Left renal pelvis (tissue), 4 donors: Measurements from ENCODE around the gene ASIC2. TPM values are rescaled to one million over a fixed set of nuclear protein-coding genes. Genes with fewer than 3 reads are reported as not detected.

ENCODE experiments used
- DNase-seq, 4 donors: peaks; one replicate each; pipeline ENCODE4 v3.0.0-alpha.2; 2013; ENCODE audit warnings: low read depth in 4 of 4, low spot score in 3 of 4
- polyA plus RNA-seq, 4 donors: library from polyadenylated mRNA; unstranded; fragments of 120-200 nt; gene quantifications; one replicate each; pipeline ENCODE4 v1.2.1, GENCODE V29; 2013; ENCODE audit not compliant: insufficient read length in 4 of 4

ASIC2 gene
- polyA plus RNA-seq, 4 donors, result 1.3 to 3.5 (median 2.9) TPM

DNA sequence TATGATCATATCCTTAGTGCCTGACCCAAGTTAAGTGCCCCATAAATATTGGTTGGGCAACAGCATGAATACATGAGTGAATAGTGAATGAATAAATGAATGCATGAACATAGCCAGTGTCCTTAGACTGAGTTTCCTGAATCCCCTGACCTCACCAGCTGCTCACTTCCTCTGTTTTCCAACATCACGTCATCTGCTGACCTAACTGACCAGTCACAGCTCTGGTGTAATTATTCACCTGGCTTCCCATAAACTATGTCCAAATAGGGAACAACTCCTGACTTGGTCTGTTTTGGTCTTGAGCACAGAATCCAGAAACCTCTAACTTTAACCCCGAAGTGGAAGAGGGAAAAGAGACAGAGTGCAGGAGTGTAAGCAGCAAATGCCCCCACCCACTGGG, 83.4 kb downstream of the ASIC2 start:
- no peak for DNase-seq

DNA sequence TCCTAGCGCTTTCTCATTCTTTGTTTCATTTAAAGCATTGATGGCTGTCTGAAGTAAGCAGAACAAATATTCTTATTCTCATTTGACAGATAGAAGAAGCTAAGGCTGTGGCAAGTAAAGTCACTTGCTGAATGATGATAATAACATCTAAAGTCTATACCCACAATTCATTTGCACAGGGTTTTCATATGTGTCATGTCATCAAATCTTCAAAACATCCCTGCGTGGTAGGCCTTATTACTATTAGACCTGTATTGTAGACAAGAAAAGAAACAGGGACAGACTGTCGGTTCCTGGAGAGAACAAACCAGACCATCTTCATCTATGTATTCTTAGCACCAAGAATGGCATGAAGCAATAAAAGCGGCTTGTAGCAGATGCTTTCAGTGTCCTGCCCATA, 85.9 kb downstream of the ASIC2 start:
- DNase-seq, result no peak

DNA sequence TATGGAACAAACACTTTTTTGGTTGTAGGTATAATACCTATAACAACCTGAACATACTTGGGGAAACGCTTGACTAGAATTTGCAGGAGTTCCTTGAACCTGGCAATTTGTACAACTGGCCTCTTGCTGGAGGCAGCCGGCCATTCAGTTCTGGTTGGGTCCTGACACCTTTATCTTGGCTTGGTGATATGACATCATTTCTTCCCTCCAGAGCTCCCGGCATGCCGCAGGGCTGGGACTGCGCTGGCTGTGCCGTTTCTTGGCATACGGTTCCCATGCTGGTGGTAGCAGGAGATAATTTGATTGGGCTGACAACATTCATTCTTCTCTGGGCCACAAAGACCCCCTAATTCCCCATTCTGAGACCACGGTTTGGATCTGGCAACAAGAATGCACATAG, 87.5 kb downstream of the ASIC2 start:
- no peak for DNase-seq

DNA sequence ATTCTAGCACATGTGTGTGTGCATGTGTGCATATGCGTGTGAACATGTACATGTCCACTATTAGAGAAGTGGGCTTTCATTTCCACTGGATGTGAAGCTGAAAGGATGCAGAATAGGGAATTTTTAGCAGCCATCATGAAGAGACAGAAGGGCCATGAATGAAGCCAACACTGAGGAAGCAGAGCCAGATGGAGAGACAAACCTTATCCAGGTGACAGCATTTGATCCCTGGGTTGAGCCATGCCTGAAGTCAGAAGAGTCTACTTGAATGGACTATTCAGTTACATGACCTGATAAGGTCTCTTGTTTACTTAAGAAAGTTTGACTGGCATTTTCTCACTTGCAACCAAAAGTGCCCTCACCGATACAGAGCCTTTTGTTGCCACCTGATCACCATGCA, 88.4 kb downstream of the ASIC2 start:
- DNase-seq, result no peak

DNA sequence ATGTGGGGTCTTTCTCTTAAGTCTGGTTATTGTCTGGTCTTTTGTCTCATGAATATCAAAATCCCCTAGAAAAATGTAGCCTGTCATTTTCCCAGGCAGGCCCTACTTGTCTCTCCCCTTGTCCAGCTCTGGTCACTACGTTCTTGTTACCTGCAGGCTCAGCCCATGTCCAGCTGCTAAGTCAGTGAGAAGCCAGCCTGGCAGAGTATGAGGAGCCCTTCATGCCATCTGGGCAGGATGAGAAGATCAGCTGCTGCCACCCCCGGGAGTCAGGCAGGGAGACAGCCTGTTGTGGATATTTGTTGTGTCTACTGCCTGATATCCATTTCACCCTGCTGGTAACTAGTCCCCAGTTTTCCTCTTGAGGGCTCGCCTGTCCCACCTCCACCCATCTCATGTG, 88.9 kb downstream of the ASIC2 start:
- DNase-seq, result no peak

GRCh38 chr17:33202796-33203495, 90.1 kb downstream of the ASIC2 start:
- DNase-seq, result no peak

DNA sequence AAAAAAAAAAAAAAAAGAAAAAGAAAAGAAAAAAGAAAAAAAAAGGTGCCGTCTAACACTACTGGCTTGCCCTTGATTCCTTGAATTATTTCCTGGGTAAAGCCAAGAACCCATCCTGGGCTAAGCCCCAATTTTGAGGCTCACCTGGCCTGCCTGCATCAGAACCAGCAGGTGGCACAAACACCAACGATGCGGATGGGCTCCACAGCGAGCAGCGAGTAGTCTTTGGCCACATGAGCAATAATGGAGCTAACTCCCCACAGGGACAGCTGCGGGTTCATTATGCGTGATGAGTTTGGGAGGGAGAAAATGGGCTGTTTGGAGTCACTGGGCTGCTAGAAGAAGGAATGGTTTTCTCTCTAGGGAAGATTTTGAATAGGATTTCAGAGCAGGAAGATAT, 91.1 kb downstream of the ASIC2 start:
- DNase-seq, result no peak

DNA sequence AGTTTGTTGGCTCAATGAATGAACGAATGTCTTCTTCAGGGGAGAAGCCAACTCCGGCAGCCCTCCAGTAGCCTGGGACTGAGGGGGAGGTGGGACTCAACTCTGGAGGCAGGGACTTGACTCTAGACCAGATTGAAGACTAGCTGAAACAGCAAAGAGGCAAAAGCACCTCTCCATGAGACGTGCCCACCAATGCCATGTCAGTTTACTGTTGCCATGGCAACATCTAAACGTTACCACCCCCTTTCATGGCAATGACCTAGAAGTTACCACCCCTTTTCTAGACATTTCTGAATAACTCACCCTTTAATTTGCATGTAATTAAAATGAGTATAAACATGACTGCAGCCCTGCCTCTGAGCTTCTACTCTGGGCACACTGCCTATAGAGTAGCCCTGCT, 91.8 kb downstream of the ASIC2 start:
- no peak for DNase-seq

DNA sequence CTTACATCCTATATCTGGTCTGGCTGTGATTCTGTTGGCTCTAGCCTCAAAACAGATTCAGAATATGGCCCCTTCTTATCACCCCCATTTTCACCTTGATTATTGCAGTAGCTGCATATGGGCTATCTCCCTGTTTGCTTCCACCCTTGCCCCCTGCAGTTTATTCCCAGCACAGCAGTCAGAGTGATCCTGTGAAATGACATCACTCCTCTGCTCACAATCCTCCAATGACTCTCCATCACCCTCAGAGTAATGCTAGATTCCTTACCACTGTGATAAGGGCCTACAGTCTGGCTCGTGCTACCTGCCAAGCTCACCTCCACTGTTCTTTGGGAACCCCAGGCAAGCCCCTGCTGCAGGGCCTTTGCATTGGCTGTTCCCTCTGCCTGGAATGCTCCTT, 92.5 kb downstream of the ASIC2 start:
- DNase-seq, result no peak

- no peak for DNase-seq
Observed at GRCh38 chr17:33199571-33200510, 93.3 kb downstream of the ASIC2 start.

GRCh38 chr17:33198954-33199353, 94.1 kb downstream of the ASIC2 start:
- no peak for DNase-seq

DNA sequence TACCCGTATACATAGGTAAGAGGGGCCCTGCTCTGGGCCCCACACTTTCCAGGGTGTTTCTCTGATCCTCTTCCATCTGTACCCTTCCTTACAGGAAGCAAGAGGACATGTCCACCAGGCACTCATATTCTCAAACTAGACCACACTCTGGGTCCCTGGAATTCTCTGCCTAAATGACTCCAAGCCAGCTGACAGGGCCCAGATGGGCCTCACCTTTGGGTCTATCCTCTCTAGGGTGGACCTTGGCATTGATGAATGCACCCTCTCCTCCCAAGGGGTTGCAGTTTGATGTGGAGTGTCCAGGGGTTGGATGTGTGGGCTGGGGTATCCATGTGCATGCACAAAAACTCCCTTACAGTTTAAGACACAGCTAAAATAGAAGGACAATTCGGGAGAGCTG, 95.8 kb downstream of the ASIC2 start:
- no peak for DNase-seq

- no peak for DNase-seq
Observed at GRCh38 chr17:33196883-33197282, 96.2 kb downstream of the ASIC2 start.

GRCh38 chr17:33192951-33193911, 99.9 kb downstream of the ASIC2 start:
- DNase-seq, result no peak

- DNase-seq, result no peak
Observed at GRCh38 chr17:33183487-33184026, 109.5 kb downstream of the ASIC2 start.

DNA sequence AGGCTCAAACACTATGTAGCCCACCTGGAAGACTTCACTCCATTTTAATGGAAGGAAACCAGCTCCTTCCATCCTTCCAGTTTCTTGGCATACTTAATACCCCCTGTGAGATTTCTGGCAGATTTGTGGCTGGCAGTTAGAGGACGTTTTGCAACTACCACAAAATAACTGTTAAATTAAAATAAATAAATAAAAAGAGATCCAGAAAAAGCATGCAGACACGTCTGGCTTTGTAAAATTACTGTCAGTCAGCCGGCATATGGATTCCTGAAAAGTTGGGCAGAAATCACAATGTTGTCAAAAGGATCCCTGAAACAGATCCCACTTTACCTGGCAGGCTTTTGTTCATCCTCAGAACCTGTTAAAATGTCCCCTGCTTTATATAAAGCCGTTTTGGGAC, 113.9 kb downstream of the ASIC2 start:
- no peak for DNase-seq

- no peak for DNase-seq
Observed at GRCh38 chr17:33178681-33179080, 114.4 kb downstream of the ASIC2 start.

DNA sequence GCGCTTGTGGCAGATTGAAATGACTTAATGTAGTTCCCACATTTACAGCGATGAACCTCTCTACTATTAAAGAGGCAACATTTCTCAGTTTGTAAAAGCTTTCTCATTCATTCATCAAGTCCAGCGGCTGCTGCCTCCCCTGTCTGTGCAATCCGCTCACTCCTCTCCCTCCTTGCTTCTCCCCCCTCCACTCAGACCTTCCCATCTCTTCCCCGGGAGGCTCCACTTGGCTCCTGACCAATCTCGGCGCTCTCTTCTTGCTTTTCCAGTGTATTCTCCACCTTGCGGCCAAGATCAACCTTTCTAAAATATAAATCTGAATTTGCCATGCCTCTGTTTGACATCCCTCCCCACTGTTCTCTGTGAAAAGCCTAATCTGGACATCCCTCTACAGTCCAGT, 117.5 kb downstream of the ASIC2 start:
- DNase-seq, result no peak

GRCh38 chr17:33171931-33172330, 121.2 kb downstream of the ASIC2 start:
- DNase-seq, result no peak

GRCh38 chr17:33169580-33170285, 123.4 kb downstream of the ASIC2 start:
- no peak for DNase-seq
